Measurements from ENCODE around the gene SLC18A3.

DNA sequence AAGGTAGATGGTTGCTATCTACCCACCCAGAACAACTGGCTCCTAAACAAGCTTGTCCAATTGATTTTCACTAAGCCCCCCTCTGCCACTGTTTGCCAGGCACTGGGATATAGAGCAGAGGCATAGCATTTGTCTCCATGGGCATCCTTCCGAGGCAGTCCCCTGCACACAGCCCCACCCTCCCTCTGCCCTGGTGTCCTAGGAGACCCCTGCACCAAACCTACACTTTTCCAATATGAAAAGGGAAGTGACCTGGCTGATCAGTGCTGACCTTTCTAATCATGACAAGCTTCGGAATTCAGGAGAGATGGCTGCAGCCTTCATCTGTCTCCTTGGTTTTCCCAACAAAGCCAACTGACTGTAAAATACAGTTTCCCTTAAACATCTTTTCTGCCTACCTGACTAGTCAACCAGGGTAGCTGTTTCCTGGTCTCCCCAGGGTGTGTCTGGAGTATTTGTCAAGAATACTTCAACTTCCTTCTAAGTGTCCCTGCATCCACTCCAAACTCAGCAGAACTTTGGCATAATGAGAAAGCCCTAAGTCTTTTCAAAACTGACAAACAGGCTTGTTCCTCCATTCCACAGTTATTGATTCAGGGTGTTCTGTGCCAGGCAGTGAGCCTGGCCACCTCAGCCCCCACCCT is 7.6 kb upstream of the SLC18A3 start:
- TF ChIP-seq, protein P1, sequence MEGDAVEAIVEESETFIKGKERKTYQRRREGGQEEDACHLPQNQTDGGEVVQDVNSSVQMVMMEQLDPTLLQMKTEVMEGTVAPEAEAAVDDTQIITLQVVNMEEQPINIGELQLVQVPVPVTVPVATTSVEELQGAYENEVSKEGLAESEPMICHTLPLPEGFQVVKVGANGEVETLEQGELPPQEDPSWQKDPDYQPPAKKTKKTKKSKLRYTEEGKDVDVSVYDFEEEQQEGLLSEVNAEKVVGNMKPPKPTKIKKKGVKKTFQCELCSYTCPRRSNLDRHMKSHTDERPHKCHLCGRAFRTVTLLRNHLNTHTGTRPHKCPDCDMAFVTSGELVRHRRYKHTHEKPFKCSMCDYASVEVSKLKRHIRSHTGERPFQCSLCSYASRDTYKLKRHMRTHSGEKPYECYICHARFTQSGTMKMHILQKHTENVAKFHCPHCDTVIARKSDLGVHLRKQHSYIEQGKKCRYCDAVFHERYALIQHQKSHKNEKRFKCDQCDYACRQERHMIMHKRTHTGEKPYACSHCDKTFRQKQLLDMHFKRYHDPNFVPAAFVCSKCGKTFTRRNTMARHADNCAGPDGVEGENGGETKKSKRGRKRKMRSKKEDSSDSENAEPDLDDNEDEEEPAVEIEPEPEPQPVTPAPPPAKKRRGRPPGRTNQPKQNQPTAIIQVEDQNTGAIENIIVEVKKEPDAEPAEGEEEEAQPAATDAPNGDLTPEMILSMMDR (IDR thresholded peaks at IDR 0.05) = no peak
- TF ChIP-seq POLR2A (IDR thresholded peaks at IDR 0.05) = no peak

Data from uterus (tissue), 2 donors.